ENCODE results near the gene SHB.

DNA sequence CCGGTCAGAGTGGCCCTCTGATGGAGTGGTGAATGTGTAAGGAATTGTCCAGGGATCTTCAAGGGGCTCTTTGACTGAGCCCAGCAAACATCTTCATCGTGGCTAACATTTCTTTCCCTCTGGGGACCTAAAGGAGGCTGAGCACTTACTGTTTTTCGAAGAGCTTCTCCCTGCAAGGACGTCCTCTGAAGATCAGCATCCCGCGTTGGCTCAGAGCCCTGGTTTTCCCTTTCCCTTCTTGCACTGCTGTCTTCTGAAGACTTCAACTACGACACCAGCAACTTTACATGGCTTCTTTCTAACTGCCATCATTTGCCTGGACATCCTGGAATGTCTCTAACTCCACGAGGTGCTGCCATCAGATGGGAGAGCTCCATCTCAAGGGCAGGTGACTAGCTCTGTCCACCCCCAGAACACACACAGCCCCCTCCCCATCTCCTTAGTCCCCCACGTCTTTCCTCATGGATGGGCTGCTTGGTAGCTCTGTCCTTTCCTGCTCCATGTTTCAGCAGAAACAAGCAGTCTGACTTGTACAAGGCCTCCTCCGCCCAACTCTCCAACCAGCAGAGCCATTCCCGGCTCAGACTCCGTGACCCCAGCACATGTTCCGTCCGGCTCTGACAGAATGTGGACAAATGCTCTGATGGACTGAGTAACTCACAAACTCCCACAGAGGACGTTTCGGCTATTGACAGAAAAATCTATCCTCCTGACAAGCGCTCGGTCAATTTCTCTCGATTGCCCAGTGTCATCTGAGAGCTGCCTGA, 17.1 kb downstream of the SHB start:
- TF ChIP-seq CTCF (IDR thresholded peaks at IDR 0.05) (no peak), POLR2A (IDR thresholded peaks at IDR 0.05) (no peak)
